Osteocyte (in vitro differentiated cells): ENCODE results near the gene NCAPD2. TPM values are rescaled to one million over a fixed set of nuclear protein-coding genes. Genes with fewer than 3 reads are reported as not detected.

Experiments used
- DNase-seq: peaks from one replicate; pipeline ENCODE4 v3.0.0; 2021; ENCODE audit warnings: mixed read lengths; ENCODE audit not compliant: unreplicated experiment; ENCODE audit errors: extremely low spot score
- H3K27ac Mint-ChIP-seq: one replicate; pipeline ENCODE4 v1.8.0; 2021; ENCODE audit warnings: mild to moderate bottlenecking, mixed read lengths; ENCODE audit not compliant: unreplicated experiment
- H3K27me3 Mint-ChIP-seq: one replicate; pipeline ENCODE4 v1.8.0; 2021; ENCODE audit warnings: mixed read lengths; ENCODE audit not compliant: unreplicated experiment
- H3K36me3 Mint-ChIP-seq: one replicate; pipeline ENCODE4 v1.8.0; 2021; ENCODE audit warnings: mixed read lengths; ENCODE audit not compliant: unreplicated experiment
- H3K4me1 Mint-ChIP-seq: one replicate; pipeline ENCODE4 v1.8.0; 2021; ENCODE audit warnings: mixed read lengths; ENCODE audit not compliant: unreplicated experiment
- H3K4me3 Mint-ChIP-seq: one replicate; pipeline ENCODE4 v1.8.0; 2021; ENCODE audit warnings: mild to moderate bottlenecking, moderate library complexity, mixed read lengths; ENCODE audit not compliant: unreplicated experiment
- H3K9me3 Mint-ChIP-seq: one replicate; pipeline ENCODE4 v1.8.0; 2021; ENCODE audit warnings: mixed read lengths; ENCODE audit not compliant: unreplicated experiment
- CTCF ChIP-seq: fragments of 200-600 bp; sonication (generic); IDR thresholded peaks from 2 replicates; pipeline ENCODE4 v1.5.0; 2021; ENCODE audit warnings: antibody characterized with exemption, mild to moderate bottlenecking, moderate library complexity
- total RNA-seq: library from RNA; stranded (reverse); gene quantifications from 2 replicates; pipeline ENCODE4 v1.2.1, GENCODE V29; 2021

The NCAPD2 gene
- total RNA-seq, 1 donor from 2014 or later, result 36.9 TPM

- no peak for DNase-seq
- Mint-ChIP-seq H3K27ac (peak overlapping the region; percentile 98), H3K4me3 (no peak overlapping the region), H3K27me3 (no peaks in the 10 kb centered on the region), H3K9me3 (no peaks in the 10 kb centered on the region), H3K4me1 (peaks cover 52% of the 10 kb centered on the region), H3K36me3 (peaks cover 16% of the 10 kb centered on the region)
- no peak for TF ChIP-seq CTCF
Observed at GRCh38 chr12:6539314-6539682, 45.4 kb downstream of the NCAPD2 start.

- Mint-ChIP-seq H3K36me3 (peaks cover 19% of the 10 kb centered on the region), H3K27ac (peak overlapping the region; percentile 98), H3K4me1 (peaks cover 52% of the 10 kb centered on the region), H3K4me3 (no peak overlapping the region), H3K27me3 (no peaks in the 10 kb centered on the region), H3K9me3 (no peaks in the 10 kb centered on the region)
- no peak for DNase-seq
- TF ChIP-seq CTCF, result no peak
Observed at GRCh38 chr12:6539707-6540134, 45.8 kb downstream of the NCAPD2 start.

- H3K36me3 Mint-ChIP-seq, result peaks cover 19% of the 10 kb centered on the region
Observed at GRCh38 chr12:6540181-6540877, 46.4 kb downstream of the NCAPD2 start.

GRCh38 chr12:6541371-6542165 lies 47.7 kb downstream of the NCAPD2 start:
- Mint-ChIP-seq H3K27ac (peak overlapping the region; percentile 98), H3K36me3 (peaks cover 24% of the 10 kb centered on the region), H3K4me3 (no peak overlapping the region), H3K4me1 (peaks cover 38% of the 10 kb centered on the region), H3K27me3 (no peaks in the 10 kb centered on the region), H3K9me3 (no peaks in the 10 kb centered on the region)
- TF ChIP-seq CTCF, result no peak
- no peak for DNase-seq

More at GRCh38 chr12:6540181-6540877, 46.4 kb downstream of the NCAPD2 start:
- H3K4me3 Mint-ChIP-seq, result peak overlapping the region; percentile 62
- no peaks in the 10 kb centered on the region for H3K27me3 Mint-ChIP-seq
- peak; percentile 95 for DNase-seq
- H3K9me3 Mint-ChIP-seq, result no peaks in the 10 kb centered on the region
- H3K27ac Mint-ChIP-seq, result peak overlapping the region; percentile 98
- TF ChIP-seq CTCF, result no peak
- peaks cover 50% of the 10 kb centered on the region for H3K4me1 Mint-ChIP-seq
